ENCODE results near the gene ERP44.
"Not testable (repeated sequence)": the region's sequence is repeated elsewhere in the genome, so short reads cannot be mapped to it uniquely, and the experiment has no call there.

Gene ERP44

GRCh38 chr9:100098887-100099721, at the start of gene ERP44, which contains the start of gene INVS:
ERP44 (minus strand) TSS chr9:100099000; CDS start chr9:100098840, 160 bp downstream.
INVS (plus strand) TSS chr9:100099243; CDS start chr9:100104522, 5,279 bp downstream.
- Histone ChIP-seq H3K27ac (ENCODE audit: low read depth, low read length) (peak within 1 kb of the TSS; percentile 91), H3K9ac (ENCODE audit: low read length in 5 of 5) (peak within 1 kb of the TSS; percentile 91 to 100 (median 97)), H3K4me3 (ENCODE audit: low read depth in 1 of 5, low read length in 5 of 5) (peak within 1 kb of the TSS; percentile 97 to 100 (median 99)), H3K9me3 (ENCODE audit: control insufficient read depth in 5 of 5, low read length in 5 of 5) (no peaks in the 10 kb centered on the region), H3K4me1 (ENCODE audit: control insufficient read depth in 5 of 5, insufficient read depth in 5 of 5, low read length in 5 of 5) (peaks cover 7 to 32% (median 24%) of the 10 kb centered on the region in 5 donors), H3K27me3 (ENCODE audit: control insufficient read depth in 5 of 5, insufficient read depth in 4 of 5, low read length in 5 of 5) (no peaks in the 10 kb centered on the region), H3K36me3 (ENCODE audit: control insufficient read depth in 5 of 5, insufficient read depth in 5 of 5, low read length in 5 of 5) (peaks cover 5 to 15% (median 7%) of the 10 kb centered on the region in 5 donors)

GRCh38 chr9:100145976-100146375, 47.2 kb upstream of the ERP44 start:
- H3K9ac ChIP-seq (ENCODE audit: low read length in 5 of 5); H3K27me3 ChIP-seq (ENCODE audit: control insufficient read depth in 5 of 5, insufficient read depth in 4 of 5, low read length in 5 of 5); H3K4me1 ChIP-seq (ENCODE audit: control insufficient read depth in 5 of 5, insufficient read depth in 5 of 5, low read length in 5 of 5); H3K36me3 ChIP-seq (ENCODE audit: control insufficient read depth in 5 of 5, insufficient read depth in 5 of 5, low read length in 5 of 5); H3K27ac ChIP-seq (ENCODE audit: low read depth, low read length); H3K4me3 ChIP-seq (ENCODE audit: low read depth in 1 of 5, low read length in 5 of 5); H3K9me3 ChIP-seq (ENCODE audit: control insufficient read depth in 5 of 5, low read length in 5 of 5): not testable (repeated sequence)

- not testable (repeated sequence) for H3K9me3 ChIP-seq (ENCODE audit: control insufficient read depth in 5 of 5, low read length in 5 of 5); H3K9ac ChIP-seq (ENCODE audit: low read length in 5 of 5); H3K4me1 ChIP-seq (ENCODE audit: control insufficient read depth in 5 of 5, insufficient read depth in 5 of 5, low read length in 5 of 5); H3K36me3 ChIP-seq (ENCODE audit: control insufficient read depth in 5 of 5, insufficient read depth in 5 of 5, low read length in 5 of 5); H3K27ac ChIP-seq (ENCODE audit: low read depth, low read length); H3K4me3 ChIP-seq (ENCODE audit: low read depth in 1 of 5, low read length in 5 of 5); H3K27me3 ChIP-seq (ENCODE audit: control insufficient read depth in 5 of 5, insufficient read depth in 4 of 5, low read length in 5 of 5)
Observed at GRCh38 chr9:100145167-100145934, 46.6 kb upstream of the ERP44 start.

- not testable (repeated sequence) for H3K4me3 ChIP-seq (ENCODE audit: low read depth in 1 of 5, low read length in 5 of 5); H3K36me3 ChIP-seq (ENCODE audit: control insufficient read depth in 5 of 5, insufficient read depth in 5 of 5, low read length in 5 of 5); H3K9me3 ChIP-seq (ENCODE audit: control insufficient read depth in 5 of 5, low read length in 5 of 5); H3K27ac ChIP-seq (ENCODE audit: low read depth, low read length); H3K27me3 ChIP-seq (ENCODE audit: control insufficient read depth in 5 of 5, insufficient read depth in 4 of 5, low read length in 5 of 5); H3K4me1 ChIP-seq (ENCODE audit: control insufficient read depth in 5 of 5, insufficient read depth in 5 of 5, low read length in 5 of 5); H3K9ac ChIP-seq (ENCODE audit: low read length in 5 of 5)
Observed at GRCh38 chr9:100141862-100142261, 43.1 kb upstream of the ERP44 start.

GRCh38 chr9:100140303-100140702, 41.5 kb upstream of the ERP44 start:
- H3K4me1 ChIP-seq (ENCODE audit: control insufficient read depth in 5 of 5, insufficient read depth in 5 of 5, low read length in 5 of 5); H3K36me3 ChIP-seq (ENCODE audit: control insufficient read depth in 5 of 5, insufficient read depth in 5 of 5, low read length in 5 of 5); H3K9me3 ChIP-seq (ENCODE audit: control insufficient read depth in 5 of 5, low read length in 5 of 5); H3K9ac ChIP-seq (ENCODE audit: low read length in 5 of 5); H3K4me3 ChIP-seq (ENCODE audit: low read depth in 1 of 5, low read length in 5 of 5); H3K27me3 ChIP-seq (ENCODE audit: control insufficient read depth in 5 of 5, insufficient read depth in 4 of 5, low read length in 5 of 5); H3K27ac ChIP-seq (ENCODE audit: low read depth, low read length): not testable (repeated sequence)

- not testable (repeated sequence) for H3K27me3 ChIP-seq (ENCODE audit: control insufficient read depth in 5 of 5, insufficient read depth in 4 of 5, low read length in 5 of 5); H3K27ac ChIP-seq (ENCODE audit: low read depth, low read length); H3K36me3 ChIP-seq (ENCODE audit: control insufficient read depth in 5 of 5, insufficient read depth in 5 of 5, low read length in 5 of 5); H3K4me1 ChIP-seq (ENCODE audit: control insufficient read depth in 5 of 5, insufficient read depth in 5 of 5, low read length in 5 of 5); H3K9me3 ChIP-seq (ENCODE audit: control insufficient read depth in 5 of 5, low read length in 5 of 5); H3K4me3 ChIP-seq (ENCODE audit: low read depth in 1 of 5, low read length in 5 of 5); H3K9ac ChIP-seq (ENCODE audit: low read length in 5 of 5)
Observed at GRCh38 chr9:100136799-100137198, 38.0 kb upstream of the ERP44 start.

GRCh38 chr9:100134731-100135130, 35.9 kb upstream of the ERP44 start:
- no peaks in the 10 kb centered on the region for H3K4me1 ChIP-seq (ENCODE audit: control insufficient read depth in 5 of 5, insufficient read depth in 5 of 5, low read length in 5 of 5)
- peaks cover 0 to 10% (median 4%) of the 10 kb centered on the region in 5 donors for H3K36me3 ChIP-seq (ENCODE audit: control insufficient read depth in 5 of 5, insufficient read depth in 5 of 5, low read length in 5 of 5)
- no peak overlapping the region for H3K9ac ChIP-seq (ENCODE audit: low read length in 5 of 5)
- H3K27ac ChIP-seq (ENCODE audit: low read depth, low read length) = no peak overlapping the region
- no peaks in the 10 kb centered on the region for H3K9me3 ChIP-seq (ENCODE audit: control insufficient read depth in 5 of 5, low read length in 5 of 5)
- no peaks in the 10 kb centered on the region for H3K27me3 ChIP-seq (ENCODE audit: control insufficient read depth in 5 of 5, insufficient read depth in 4 of 5, low read length in 5 of 5)
- no peak overlapping the region for H3K4me3 ChIP-seq (ENCODE audit: low read depth in 1 of 5, low read length in 5 of 5)

- Histone ChIP-seq H3K27ac (ENCODE audit: low read depth, low read length) (no peak overlapping the region), H3K36me3 (ENCODE audit: control insufficient read depth in 5 of 5, insufficient read depth in 5 of 5, low read length in 5 of 5) (peaks cover 2 to 10% (median 4%) of the 10 kb centered on the region in 5 donors), H3K9ac (ENCODE audit: low read length in 5 of 5) (no peak overlapping the region), H3K9me3 (ENCODE audit: control insufficient read depth in 5 of 5, low read length in 5 of 5) (no peaks in the 10 kb centered on the region), H3K27me3 (ENCODE audit: control insufficient read depth in 5 of 5, insufficient read depth in 4 of 5, low read length in 5 of 5) (no peaks in the 10 kb centered on the region), H3K4me1 (ENCODE audit: control insufficient read depth in 5 of 5, insufficient read depth in 5 of 5, low read length in 5 of 5) (peaks cover 0 to 6% (median 0%) of the 10 kb centered on the region in 5 donors), H3K4me3 (ENCODE audit: low read depth in 1 of 5, low read length in 5 of 5) (no peak overlapping the region)
Observed at GRCh38 chr9:100131875-100132430, 33.2 kb upstream of the ERP44 start.

GRCh38 chr9:100131216-100131615, 32.4 kb upstream of the ERP44 start:
- H3K4me3 ChIP-seq (ENCODE audit: low read depth in 1 of 5, low read length in 5 of 5) = no peak overlapping the region
- no peaks in the 10 kb centered on the region for H3K9me3 ChIP-seq (ENCODE audit: control insufficient read depth in 5 of 5, low read length in 5 of 5)
- H3K9ac ChIP-seq (ENCODE audit: low read length in 5 of 5) = no peak overlapping the region
- no peak overlapping the region for H3K27ac ChIP-seq (ENCODE audit: low read depth, low read length)
- peaks cover 0 to 6% (median 0%) of the 10 kb centered on the region in 5 donors for H3K4me1 ChIP-seq (ENCODE audit: control insufficient read depth in 5 of 5, insufficient read depth in 5 of 5, low read length in 5 of 5)
- no peaks in the 10 kb centered on the region for H3K27me3 ChIP-seq (ENCODE audit: control insufficient read depth in 5 of 5, insufficient read depth in 4 of 5, low read length in 5 of 5)
- H3K36me3 ChIP-seq (ENCODE audit: control insufficient read depth in 5 of 5, insufficient read depth in 5 of 5, low read length in 5 of 5) = peaks cover 3 to 10% (median 4%) of the 10 kb centered on the region in 5 donors

GRCh38 chr9:100129772-100130171, 31.0 kb upstream of the ERP44 start:
- Histone ChIP-seq H3K36me3 (ENCODE audit: control insufficient read depth in 5 of 5, insufficient read depth in 5 of 5, low read length in 5 of 5) (peaks cover 3 to 10% (median 4%) of the 10 kb centered on the region in 5 donors), H3K9me3 (ENCODE audit: control insufficient read depth in 5 of 5, low read length in 5 of 5) (no peaks in the 10 kb centered on the region), H3K27ac (ENCODE audit: low read depth, low read length) (no peak overlapping the region), H3K4me3 (ENCODE audit: low read depth in 1 of 5, low read length in 5 of 5) (no peak overlapping the region), H3K4me1 (ENCODE audit: control insufficient read depth in 5 of 5, insufficient read depth in 5 of 5, low read length in 5 of 5) (peaks cover 0 to 6% (median 0%) of the 10 kb centered on the region in 5 donors), H3K27me3 (ENCODE audit: control insufficient read depth in 5 of 5, insufficient read depth in 4 of 5, low read length in 5 of 5) (no peaks in the 10 kb centered on the region), H3K9ac (ENCODE audit: low read length in 5 of 5) (no peak overlapping the region)

Measured in subcutaneous abdominal adipose tissue (tissue), 5 donors.